HPDE6-E6E7 (cell line): ENCODE measurements around the gene CCL22.
"Not testable (repeated sequence)": the region's sequence is repeated elsewhere in the genome, so short reads cannot be mapped to it uniquely, and the experiment has no call there.

ENCODE experiments used
- DNase-seq: peaks from one replicate; pipeline ENCODE4 v3.0.0; 2011; ENCODE audit warnings: missing footprints; ENCODE audit errors: extremely low spot score

Gene CCL22

DNA sequence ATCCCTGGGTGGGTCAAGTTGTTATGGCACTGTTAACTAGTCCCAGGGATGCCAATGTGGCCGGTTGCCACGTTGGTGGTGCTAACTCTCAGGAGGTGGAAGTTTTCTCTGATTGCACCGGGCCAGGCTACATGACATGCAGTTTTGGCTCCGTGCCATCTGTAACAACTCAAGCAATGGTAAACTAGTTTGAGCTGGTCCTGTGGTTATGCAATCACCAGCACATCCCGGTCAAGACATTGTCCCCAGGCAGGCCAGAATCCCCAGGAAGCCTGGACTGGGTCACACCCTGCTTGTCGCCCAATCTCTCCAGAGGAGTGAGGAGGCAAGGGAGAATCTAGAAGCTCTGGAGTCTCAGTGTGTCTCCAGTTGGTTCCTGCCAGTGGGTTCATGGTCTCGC lies 35.9 kb downstream of the CCL22 start:
- no peak for DNase-seq

DNA sequence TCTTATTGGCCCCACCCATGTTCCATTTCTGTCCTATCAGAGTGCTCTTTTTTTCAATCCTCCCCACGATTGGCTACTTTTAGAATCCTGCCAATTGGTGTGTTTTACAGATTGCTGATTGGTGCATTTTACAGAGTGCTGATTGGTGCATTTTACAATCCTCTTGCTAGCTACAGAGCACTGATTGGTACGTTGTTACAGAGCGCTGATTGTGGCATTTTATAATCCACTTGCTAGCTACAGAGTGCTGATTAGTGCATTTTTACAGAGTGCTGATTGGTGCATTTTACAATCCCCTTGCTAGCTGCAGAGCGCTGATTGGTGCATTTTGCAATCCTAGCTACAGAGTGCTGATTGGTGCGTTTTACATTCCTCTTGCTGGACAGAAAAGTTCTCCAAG lies 36.4 kb downstream of the CCL22 start:
- DNase-seq, result no peak

DNA sequence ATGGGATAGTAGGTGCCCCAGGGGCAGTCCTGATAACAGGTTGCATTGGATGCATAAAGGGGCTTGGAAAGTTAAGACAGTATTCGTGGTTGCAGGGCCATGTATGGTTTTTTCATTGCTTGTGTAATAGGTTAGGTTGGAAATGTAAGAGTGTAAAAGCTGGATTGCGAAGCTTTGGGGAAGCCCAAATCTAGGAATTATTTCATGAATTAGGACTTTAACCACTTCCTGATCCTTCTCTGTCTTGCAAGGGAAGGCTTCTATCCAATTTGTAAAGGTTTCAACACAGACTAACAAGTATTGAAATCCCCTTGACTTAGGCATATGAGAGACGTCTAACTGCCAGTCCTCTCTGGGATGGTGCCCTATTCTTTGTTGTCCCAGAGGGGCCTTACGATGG lies 38.2 kb downstream of the CCL22 start:
- no peak for DNase-seq

DNA sequence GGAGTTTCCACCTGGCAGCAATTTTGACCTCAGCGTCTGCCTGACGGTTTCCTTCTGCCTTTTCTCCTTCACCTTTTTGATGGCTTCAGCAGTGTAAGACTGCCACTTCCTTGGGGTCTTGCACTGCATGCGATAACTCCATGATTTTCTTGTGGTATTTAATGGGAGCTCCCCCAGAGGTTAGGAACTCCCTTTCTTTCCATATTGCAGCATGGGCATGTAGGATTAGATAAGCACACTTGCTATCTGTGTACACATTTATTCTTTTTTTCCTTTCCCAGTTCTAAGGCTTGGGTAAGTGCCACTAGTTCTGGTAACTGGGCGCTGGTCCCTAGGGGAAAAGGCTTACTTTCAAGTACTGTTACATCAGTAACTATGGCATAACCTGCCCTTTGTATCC lies 38.9 kb downstream of the CCL22 start:
- not testable (repeated sequence) for DNase-seq

DNA sequence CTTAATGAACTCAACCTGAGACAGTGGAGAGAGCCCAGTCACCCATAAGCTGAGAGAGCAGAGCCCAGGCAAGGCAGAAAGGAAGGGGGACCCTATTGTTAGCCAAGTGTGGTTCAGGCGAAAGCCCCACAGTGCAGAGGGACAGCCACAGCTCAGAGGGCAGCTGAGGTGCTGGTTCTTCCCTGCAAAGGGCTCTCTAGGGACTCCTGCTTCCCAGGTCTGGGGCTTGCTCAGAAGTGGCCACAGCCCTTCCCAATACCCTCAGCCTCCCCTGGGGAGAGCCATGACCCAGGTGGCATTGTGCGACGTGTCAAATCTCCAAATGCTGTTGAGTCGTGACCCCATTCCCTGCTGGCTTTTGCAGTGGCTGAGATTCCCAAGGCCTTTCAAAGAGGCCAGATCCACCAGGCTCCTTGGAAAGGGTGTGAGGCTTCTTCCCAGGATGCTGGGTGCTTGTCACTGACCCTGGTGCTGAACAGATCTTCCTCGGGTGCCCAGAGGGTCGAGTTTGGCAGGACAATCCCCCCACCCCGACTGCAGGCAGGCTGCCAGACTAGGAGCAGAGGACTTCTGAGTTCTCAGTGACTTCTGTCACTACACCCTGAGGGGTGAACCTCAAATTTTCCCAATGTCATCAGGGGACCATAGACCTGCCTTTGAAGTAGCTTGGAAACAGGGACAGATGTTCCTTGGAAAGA lies 43.5 kb downstream of the CCL22 start:
- no peak for DNase-seq

DNA sequence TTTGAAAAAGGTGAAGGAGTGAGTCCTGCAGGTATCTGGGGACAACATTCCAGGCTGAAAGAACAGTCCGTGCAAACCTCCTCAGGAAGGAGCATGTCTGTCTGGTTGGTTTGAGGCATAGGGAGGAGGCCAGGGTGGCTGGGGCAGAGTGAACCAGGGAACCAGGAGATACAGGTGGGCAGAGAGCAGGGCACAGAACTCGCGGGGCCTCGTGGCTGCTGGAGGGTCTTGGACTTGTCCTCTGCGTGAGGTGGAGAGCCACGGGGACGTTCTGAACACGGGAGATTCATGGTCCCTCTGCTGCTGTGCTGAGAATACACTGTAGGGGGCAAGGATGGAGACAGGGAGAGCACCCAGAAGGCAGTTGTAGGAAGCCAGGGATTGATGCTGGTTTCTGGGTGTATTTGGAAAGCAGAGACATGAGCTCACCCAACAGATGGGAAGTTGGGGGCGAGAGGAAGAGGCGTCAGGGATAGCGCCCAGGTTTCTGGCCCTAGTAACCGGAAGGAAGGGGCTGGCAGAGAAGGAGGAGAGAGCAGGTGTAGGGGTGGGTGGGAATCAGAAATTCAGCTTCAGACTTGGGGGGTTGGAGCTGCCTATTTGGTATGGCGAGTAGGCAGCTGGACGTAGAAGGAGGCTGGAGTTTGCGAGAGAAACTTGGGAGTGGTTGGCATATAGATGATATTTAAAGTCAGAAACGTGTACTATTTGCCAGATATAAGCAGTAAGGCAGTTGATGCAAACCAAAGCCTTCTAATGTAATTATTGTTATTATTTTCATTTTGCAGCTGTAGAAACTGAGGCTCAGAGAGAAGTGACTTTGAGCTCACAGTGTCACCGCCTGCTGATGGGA lies 45.6 kb downstream of the CCL22 start, which contains the start of gene CCL17:
Gene CCL17, plus strand, starts transcription at position 803 of the 853 bp plus-strand sequence. CDS start 9,166 bp downstream, outside the sequence.
- no peak for DNase-seq

DNA sequence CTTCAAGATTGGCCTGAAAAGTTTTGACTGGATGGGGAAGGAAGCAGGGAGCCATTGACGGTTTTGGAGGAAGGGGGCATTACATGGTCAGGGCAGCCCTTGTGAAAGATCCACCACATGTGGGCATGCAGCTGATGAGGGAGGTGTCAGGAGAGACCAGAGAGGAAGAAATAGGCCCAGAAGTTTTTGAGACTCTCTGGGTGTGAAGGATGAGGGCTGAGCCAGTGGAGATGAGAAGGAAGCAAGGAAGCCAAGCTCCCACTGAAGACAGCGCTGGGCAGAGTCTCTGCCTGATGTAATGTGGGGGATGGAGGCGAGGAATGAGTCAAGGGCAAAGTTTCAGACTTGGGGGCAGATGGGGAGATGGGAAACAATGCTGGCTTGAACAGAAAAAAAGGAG lies 46.5 kb downstream of the CCL22 start:
- DNase-seq, result no peak

DNA sequence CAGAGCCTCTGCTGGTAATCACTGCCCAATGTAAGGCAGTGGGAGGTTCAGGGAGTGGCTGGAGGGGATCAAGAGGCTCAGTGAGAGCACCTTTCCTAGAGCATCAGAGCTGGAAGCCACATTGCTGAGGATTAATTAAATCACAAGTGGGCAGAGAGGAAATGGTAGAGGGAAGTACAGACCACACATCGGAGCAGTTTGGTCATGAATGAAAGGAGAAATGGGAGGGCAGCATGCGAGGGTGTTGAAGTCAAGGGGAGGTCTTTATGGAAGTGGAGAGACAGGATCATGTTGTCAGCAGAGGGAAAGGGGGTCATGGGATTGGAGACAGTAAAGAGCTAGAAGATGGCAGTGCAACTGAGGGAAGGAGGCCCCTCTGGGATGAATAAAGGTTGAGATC lies 48.3 kb downstream of the CCL22 start:
- DNase-seq, result no peak

DNA sequence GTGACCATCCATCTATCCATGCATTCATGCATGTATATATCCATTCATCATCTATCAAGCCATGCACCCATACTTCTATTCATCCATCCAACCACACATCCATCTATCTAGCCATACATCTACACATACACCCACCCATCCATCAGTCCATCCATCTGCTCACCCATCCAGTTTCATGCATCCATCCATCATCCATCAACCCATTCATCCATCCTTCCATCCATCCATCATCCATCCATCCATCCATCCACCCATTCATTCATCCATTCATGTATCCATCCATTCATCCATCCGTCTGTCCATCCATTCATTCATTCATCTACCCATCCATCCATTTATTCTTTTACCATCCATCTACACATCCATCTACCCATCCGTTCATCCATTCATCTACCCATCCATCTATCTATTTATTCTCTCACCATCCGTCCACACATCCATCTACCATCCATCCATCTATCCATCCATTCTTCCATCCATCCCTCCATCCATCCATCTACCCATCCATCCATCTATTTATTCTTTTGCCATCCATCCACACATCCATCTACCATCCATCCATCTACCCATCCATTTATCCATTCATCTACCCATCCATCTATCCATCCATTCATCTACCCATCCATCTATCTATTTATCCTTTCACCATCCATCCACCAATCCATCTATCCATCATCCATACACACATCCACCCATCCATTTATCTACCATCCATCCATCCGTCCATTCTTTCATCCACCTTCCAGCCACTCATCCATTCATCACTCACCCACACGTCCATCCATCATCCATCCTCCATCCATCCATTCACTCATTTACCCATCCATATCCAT lies 49.2 kb downstream of the CCL22 start:
- no peak for DNase-seq

DNA sequence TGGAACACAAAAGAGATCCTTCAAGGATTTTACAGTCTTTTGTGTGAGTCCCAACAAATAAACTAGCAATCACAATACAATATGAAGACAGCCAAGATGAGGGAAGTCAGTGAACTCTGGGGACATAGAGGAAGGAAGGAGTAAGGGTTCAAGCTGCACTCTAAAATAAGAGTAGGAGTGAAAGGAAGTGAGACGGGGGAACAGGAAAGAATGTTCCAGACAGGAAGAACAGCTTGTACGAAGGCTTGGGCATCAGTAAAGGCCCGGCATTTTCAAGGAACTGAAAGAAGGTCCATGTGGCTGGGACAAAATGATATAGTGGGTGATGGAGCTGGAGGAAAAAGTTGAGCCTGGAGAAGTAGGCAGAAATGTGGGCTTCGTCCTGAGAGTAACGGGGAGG lies 50.5 kb downstream of the CCL22 start:
- no peak for DNase-seq

DNA sequence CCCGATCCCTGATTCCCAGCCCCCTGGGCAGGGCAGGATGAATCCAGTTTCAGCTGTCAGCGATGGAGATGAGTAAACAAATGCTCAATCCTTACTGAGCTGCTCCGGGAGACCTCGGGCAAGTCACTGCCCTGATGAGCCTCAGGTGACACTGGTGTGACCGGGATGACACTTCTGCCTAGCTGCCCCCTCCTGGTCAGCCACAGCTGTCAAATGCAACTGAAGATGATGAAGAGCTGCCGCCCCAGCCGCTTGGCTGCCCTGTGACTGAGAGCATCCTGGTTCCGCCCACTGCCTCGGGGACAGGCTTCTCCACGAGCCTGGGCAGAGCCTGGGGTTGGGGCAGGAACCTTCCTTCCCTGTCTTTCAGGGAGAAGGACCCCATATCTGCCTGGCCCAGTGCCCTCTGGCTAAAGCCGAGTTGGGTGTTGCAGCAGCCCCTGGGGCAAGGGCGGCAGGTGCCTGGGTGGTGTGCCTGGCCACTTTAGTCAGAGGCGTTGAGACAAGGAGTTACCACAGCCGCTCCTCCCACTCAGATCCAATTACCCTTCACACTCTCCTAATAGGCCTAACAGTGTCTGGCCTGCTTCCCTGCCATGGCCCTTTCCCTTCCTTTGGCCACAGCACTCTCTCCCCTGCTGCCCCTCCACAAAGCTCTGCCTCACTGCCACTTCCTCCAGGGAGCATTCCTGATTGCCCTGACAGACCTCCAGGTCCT lies 51.4 kb downstream of the CCL22 start:
- DNase-seq, result no peak

DNA sequence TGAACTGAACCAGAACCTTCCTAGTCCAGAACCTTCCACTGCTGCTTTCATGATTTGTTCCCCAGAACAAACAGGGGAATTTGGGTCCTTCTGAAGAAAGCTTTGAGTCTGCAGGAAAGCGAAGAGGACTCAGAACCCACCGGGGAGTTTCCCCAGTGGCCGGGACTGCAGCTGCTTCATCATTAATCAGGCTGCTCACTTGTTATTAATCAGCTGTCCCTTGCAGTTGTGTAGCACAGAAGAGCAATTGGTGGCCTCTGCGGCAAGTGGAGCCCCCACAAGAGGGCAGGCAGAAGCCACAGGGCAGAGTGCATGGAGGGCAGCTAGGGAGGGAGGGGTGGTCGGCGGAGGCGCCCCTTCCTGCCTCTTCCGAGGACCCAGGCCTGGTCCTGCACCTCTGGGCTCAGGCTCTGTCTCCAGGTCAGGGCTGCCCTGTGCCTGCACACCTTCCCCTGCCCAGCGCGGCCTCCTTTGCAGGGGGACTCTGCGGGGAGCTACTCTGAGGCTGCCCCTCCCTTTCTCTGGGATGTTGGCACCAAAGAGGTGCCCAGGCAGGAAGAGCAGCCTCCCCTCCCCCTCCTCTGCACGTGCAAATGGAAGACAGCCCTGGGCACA lies 52.9 kb downstream of the CCL22 start:
- DNase-seq, result no peak

DNA sequence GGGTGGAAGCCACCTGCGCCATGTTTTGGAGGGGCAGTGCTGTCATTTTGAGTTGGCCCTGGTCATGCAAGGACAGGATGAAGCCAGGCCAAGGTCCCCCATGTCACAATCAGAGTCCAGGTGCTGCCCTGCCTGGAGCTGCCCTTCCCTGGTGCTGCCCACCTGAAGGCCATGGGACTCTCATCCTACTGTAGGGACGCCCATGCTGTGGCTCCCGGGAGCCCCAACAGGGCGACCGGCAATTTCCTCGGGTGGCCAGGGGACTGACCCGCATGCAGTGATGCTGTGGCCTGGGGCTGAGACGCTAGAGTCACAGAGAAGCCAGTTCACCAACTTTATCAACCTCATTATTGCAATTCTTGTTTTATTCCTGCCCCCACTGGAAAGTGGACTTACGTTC lies 54.0 kb downstream of the CCL22 start:
- no peak for DNase-seq

DNA sequence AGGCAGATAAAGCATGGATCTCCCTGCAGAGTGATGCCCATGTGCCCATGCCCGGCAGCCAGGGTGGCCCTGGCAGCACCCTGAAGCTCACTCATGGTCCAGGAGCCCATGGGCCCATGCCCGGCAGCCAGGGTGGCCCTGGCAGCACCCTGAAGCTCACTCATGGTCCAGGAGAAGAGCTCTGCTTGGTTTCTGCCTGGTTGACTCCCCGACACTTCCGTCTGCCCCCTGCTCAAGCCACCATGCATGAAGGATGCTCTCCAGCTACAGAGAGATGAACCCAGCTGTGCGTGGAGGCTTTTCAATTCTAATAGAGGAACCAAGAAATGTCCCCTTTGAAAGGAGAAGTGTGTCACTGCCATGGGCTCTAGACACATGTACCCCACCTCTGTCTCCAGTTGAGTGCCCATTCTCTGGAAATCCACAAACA lies 54.7 kb downstream of the CCL22 start:
- no peak for DNase-seq

DNA sequence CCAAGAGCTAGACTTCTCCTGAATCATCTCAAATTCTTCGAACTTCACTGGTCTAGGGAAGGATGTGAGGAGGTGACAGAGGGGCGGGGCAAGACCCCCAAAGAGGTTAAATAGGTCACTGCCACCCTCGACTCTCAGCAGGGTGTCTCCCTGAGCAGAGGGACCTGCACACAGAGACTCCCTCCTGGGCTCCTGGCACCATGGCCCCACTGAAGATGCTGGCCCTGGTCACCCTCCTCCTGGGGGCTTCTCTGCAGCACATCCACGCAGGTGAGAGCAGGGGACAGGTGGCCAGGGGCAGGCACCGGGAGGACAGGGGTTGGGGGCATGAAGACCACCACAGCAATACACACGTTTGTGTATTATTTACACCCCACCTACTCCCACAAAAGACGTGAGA lies 55.1 kb downstream of the CCL22 start:
- no peak for DNase-seq
